ENCODE measurements around the gene RARG.

- TF ChIP-seq EZH2 (IDR thresholded peaks at IDR 0.05; ENCODE audit: low read depth, low read length, severe bottlenecking) (no peak), CREB1 (IDR thresholded peaks at IDR 0.05) (no peak), RFX5 (IDR thresholded peaks at IDR 0.05; ENCODE audit: borderline replicate concordance, low read depth, low read length) (no peak), TAF1 (IDR thresholded peaks at IDR 0.05; ENCODE audit: low read depth, low read length) (no peak), GTF2F1 (IDR thresholded peaks at IDR 0.05; ENCODE audit: borderline replicate concordance, low read depth, low read length) (no peak), JUN (IDR thresholded peaks at IDR 0.05; ENCODE audit: low read depth, low read length) (no peak), CTCF (IDR thresholded peaks at IDR 0.05; ENCODE audit: control extremely low read depth in 1 of 3, insufficient read depth in 1 of 3, low read depth in 1 of 3, low read length in 3 of 3) (no peak), ATF3 (IDR thresholded peaks at IDR 0.05; ENCODE audit: insufficient read depth, low read depth, low read length) (no peak), POLR2A (IDR thresholded peaks at IDR 0.05; ENCODE audit: control extremely low read depth in 1 of 2, low read depth in 2 of 2, low read length in 2 of 2) (no peak; a peak in 1 of 3 replicates)
Measured at GRCh38 chr12:53214687-53215455, 17.1 kb downstream of the RARG start.
